ENCODE results near the gene KRTAP2-3.

- TF ChIP-seq EZH2 (IDR thresholded peaks at IDR 0.05) = no peak
- TF ChIP-seq, protein P1, sequence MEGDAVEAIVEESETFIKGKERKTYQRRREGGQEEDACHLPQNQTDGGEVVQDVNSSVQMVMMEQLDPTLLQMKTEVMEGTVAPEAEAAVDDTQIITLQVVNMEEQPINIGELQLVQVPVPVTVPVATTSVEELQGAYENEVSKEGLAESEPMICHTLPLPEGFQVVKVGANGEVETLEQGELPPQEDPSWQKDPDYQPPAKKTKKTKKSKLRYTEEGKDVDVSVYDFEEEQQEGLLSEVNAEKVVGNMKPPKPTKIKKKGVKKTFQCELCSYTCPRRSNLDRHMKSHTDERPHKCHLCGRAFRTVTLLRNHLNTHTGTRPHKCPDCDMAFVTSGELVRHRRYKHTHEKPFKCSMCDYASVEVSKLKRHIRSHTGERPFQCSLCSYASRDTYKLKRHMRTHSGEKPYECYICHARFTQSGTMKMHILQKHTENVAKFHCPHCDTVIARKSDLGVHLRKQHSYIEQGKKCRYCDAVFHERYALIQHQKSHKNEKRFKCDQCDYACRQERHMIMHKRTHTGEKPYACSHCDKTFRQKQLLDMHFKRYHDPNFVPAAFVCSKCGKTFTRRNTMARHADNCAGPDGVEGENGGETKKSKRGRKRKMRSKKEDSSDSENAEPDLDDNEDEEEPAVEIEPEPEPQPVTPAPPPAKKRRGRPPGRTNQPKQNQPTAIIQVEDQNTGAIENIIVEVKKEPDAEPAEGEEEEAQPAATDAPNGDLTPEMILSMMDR (IDR thresholded peaks at IDR 0.05 in 2 of 3, conservative IDR thresholded peaks at IDR 0.05 in 1 of 3; ENCODE audit: borderline replicate concordance in 1 of 3, insufficient read depth in 1 of 3, low read depth in 2 of 3, low read length in 2 of 3) = no peak
- TF ChIP-seq FOSL1 (IDR thresholded peaks at IDR 0.05; ENCODE audit: low read depth) = no peak
- no peak for TF ChIP-seq ELF1 (IDR thresholded peaks at IDR 0.05; ENCODE audit: borderline replicate concordance, low read depth)
These were observed 49.5 kb downstream of the KRTAP2-3 start for GRCh38 chr17:41010441-41010840.

All from HCT116 (cell line).